HG03103 (cell line): Measurements from ENCODE around the gene EIF4G3.
"Not testable (repeated sequence)": the region's sequence is repeated elsewhere in the genome, so short reads cannot be mapped to it uniquely, and the experiment has no call there.

ENCODE experiments used
- ATAC-seq: cut with Tn5 transposase; IDR thresholded peaks from one replicate; pipeline ENCODE4 v1.9.1; 2021; ENCODE audit warnings: low read depth; ENCODE audit not compliant: unreplicated experiment

The EIF4G3 gene, protein sequence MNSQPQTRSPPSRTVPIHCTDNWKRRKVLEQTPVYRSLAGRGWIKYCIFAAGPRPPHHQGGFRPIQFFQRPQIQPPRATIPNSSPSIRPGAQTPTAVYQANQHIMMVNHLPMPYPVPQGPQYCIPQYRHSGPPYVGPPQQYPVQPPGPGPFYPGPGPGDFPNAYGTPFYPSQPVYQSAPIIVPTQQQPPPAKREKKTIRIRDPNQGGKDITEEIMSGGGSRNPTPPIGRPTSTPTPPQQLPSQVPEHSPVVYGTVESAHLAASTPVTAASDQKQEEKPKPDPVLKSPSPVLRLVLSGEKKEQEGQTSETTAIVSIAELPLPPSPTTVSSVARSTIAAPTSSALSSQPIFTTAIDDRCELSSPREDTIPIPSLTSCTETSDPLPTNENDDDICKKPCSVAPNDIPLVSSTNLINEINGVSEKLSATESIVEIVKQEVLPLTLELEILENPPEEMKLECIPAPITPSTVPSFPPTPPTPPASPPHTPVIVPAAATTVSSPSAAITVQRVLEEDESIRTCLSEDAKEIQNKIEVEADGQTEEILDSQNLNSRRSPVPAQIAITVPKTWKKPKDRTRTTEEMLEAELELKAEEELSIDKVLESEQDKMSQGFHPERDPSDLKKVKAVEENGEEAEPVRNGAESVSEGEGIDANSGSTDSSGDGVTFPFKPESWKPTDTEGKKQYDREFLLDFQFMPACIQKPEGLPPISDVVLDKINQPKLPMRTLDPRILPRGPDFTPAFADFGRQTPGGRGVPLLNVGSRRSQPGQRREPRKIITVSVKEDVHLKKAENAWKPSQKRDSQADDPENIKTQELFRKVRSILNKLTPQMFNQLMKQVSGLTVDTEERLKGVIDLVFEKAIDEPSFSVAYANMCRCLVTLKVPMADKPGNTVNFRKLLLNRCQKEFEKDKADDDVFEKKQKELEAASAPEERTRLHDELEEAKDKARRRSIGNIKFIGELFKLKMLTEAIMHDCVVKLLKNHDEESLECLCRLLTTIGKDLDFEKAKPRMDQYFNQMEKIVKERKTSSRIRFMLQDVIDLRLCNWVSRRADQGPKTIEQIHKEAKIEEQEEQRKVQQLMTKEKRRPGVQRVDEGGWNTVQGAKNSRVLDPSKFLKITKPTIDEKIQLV (N-terminal part only)

DNA sequence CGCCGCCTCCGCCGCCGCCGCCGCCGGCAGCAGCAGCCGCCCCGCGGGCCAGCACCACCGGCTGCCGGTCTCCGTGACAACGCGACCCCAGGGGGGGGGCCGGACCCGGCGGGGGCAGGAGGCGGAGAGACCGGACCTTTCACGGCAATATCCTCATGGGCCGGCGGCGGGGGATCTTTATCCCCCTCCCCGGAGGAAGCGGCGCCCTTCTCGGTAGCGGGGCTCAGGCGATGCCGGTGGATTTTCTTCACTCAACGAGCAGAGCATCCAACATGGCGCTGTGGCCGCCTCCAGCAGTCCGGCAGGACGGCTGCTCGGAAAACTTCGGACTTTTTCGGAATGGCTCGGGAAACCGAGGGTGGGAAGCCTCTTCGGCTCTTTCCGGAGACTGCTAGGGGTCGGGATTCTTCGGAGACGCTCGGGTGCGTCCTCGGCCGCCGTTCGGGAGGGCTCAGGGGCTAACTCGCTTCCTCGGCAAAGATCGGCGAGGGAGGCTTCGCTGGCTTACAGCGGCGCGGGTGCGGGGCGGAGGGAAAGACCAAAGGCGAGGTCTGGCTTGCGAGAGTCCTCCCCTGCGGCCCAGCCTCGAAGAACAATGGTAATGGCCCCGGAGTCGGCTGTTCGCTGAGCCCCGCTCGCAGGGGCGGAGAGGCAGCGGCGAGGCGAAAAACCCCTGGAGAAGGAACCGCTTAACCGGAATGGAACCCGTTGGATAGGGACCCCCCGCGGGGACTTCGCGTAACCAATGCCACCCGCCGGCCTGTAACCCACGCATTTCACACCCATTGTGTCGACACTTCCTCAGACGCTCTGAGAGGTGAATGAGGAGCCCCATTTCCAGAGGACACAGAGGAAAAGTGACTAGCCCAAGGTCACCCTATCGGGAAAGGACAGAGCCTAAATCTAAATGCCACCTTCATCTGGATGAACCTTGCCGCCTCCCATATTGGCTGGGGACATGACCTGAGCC is at the start of gene EIF4G3:
Gene EIF4G3 (minus strand): TSS at position 312 of the 970 bp plus-strand sequence. CDS start 174,155 bp downstream, outside the sequence.
- peak; percentile 90 for ATAC-seq

DNA sequence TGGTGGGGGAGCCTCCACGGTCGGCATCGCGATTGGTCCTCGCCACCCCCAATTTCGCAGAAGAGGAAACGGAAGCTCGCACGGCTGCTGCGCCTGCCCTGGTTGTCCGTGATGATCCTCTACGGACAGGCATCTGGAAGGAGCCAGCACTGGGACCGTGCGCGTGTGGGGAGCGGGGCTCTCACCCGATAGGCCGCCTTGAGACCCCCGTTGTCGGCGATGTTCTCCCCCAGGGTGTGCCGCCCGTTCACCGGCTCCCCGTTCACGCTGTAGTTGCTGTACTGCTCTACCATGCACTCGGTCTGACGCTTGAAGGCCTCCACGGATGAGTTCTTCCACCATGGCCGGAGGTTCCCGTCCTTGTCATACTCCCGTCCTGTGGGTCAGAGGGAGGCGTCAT is 48.4 kb upstream of the EIF4G3 start:
- no peak for ATAC-seq

DNA sequence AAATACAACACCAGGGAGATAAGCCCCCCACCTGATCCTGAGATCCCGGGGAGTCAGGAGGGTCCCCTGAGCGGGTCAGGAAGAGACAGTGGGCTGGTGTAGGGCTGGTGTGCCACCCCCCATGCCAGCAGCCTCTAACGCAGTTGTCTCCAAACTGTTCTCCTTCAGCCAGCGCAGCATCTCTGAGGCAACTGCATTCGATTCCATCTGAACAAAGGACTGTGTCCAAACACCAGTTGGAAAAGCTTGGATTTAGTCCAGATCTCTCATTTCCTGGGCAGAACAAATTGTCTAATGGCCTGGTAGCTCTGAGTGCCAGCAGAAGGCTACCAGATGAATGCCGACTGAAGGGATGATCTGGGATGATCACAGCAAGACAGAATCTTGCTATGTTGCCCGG is 44.1 kb upstream of the EIF4G3 start:
- no peak for ATAC-seq

DNA sequence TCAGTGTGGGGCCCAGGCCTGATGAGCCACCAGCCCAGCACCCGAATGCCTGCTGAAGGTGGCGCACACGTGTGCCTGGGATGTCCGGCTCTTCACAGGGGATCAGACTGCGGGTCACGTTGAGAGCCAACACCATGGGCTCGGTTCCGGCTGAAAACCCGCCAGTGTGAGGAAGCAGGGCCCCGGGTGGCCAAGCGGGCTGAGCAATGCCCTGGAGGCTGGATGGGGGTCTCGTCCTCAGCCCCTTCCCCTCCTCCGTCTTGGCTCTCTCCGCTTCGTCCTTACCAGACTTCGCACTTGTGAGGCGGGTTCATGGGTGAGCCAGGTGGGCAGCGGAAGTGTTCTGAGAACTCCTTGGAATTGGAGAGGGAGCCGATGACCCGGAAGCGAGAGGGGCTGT is 43.0 kb upstream of the EIF4G3 start:
- no peak for ATAC-seq

DNA sequence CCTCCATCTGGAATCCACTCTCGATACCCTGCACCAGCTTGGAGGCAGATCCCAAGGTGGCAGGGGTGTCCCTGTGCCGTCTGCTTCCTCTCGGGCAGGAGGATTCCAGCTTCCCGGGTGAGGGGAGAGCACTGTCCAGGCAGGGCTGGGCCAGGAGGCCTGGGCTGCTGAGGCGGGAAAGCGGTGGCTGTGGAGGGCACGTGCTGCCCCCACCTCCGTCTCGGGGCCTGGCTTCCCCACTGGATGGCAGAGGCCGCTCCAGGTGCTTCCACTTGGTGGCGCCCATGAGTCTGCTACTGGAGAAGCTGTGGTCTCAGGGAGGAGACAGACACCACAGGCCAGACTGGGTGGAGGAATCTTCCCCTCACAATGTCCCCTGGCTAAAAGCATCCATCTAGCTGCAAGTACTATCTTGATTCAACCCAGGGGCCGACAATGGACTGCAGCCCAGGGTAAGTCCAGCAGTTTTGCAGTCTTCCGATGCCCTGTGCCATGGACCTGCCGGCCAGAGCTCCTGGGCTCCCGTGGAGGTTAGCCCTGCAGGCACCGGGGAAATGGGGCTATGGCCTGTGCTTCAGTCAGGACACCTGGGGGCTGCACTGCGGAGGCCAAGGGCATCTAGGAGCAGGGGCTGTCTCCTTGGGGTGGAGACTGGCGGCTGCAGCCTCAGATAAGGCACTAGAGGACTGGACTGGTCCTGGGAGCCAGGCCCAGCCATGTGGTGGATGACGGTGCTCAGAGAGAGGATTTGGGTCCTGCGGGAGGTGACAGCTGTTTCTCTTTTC is 41.3 kb upstream of the EIF4G3 start:
- no peak for ATAC-seq

DNA sequence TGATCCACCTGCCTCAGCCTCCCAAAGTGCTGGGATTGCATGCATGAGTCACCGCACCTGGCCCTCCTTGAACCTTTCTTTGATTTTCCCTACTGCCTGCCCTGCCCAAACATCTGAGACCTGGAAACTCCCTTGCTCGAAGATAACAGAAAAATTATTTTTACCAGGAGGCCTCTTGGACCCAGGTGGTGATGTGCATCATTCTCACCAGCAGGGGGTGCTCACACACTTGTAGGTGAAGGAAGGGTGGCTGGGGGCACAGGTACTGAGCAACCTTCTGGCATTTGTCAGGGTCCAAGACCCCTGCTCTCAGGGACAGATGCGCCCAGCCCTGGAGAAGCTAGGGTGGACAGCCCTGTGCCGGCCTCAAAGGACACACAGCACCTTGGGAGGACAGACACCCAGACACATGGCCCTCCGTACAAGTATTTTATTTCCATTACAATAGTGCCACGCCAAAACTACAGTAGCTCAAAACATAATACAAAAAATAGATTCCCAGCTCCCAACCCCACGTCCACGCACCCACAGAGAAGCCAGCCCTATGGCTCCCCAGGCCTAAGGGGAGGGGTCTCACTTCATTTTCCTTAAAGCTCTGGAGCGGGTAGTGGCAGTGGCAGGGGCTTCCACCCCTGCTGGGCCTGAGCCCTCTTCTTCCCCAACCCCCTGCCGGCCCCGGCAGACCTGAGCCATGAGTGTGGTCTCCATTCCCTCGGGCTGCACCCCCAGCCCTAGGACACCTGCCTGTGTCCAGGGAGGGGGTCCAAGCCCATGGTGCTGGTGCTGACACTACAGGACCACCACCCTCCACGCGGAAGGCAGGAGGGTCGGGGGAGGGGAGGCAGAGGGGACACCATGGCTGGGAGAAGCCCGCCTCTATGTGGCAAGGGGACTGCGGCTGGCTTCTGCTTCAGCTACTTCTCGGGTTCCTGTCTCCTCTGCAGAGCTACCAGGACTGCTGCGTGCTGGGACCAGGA is 40.4 kb upstream of the EIF4G3 start:
- no peak for ATAC-seq

DNA sequence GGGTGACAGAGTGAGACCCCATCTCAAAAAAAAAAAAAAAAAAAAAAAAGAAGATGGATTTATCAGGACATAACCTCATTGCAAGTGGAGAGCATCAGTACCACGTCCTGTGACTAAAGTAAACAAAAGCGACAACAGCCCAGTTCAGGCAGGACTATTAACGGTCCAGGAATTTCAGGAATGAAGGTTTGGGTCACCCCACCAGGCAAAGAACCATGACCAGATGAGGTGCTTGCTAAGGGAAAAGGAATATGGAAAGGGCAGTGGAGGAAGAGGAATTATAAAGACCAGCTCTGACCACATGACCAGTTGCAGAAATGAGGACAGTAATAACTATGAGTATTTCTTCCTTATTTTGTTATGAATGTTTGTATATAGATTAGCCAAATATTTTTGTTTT is 35.4 kb upstream of the EIF4G3 start:
- no peak for ATAC-seq

DNA sequence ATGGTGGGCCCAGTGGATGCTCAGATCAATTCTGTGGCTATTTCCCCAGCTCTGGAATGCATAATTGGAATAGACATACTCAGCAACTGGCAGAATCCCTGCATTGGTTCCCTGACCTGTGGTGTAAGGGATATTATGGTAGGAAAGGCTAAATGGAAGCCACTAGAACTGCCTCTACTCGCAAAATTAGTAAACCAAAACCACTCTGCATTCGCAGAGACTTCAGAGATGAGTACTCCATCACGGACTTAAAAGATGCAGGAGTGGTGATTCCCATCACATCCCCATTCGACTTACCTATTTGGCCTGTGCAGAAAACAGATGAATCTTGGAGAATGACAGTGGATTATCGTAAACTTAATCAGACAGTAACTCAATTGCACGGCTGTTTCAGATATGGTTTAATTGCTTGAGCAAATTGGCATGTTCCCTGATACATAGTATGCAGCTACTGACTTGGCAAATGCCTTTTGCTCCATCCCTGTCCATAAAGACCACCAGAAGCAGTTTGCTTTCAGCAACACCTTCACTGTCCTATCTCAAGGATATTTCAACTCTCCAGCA is 31.5 kb upstream of the EIF4G3 start:
- not testable (repeated sequence) for ATAC-seq

DNA sequence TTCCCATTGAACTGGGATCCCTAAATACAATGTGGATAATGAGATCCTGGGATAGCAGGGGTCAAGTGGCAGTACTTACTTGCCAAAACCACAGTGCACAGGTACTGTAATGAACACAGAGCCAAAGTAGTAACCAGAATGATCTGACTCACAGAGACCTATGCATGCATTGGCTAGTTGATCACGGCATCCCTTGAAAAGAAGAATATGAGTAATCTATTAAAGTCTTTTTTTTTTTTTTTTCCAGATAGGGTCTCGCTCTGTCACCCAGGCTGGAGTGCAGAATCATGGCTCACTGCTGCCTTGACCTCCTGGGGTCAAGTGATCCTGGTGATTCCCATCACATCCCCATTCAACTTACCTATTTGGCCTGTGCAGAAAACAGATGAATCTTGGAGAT is 29.4 kb upstream of the EIF4G3 start:
- no peak for ATAC-seq

DNA sequence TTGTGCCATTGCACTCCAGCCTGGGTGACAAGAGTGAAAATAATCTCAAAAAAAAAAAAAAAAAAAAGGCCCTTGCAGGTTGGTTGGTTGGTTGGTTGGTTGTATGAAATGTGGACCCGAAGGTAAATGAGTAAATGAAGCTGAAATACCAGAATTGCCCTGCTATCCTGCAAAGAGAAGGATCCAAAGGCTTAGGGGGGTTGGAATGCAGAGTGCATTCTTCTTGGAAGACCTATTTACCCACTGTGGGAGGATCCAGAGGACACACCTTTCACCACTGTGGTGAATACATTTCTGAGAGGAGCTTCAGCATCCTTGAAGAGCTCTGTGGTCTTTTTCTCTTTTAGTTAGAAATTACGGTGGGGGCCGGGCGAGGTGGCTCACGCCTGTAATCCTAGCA is 28.7 kb upstream of the EIF4G3 start:
- ATAC-seq = no peak

DNA sequence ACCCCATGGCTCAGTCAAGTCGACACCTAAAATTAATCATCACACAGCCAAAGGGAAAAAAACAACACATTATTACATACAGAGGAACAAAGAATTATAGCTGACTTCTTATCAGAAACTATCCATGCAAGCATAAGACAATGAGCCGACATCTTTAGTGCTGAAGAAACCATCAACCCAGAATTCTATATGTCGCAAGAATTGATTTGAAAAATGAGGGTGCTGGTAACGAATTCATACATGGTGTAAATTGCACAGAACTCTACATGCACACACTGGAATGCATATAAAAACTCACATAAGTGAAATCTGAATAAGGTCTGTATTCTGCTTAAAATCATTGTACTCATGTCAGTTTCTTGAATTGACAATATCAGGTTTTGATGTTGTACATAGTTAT is 25.0 kb upstream of the EIF4G3 start:
- no peak for ATAC-seq

DNA sequence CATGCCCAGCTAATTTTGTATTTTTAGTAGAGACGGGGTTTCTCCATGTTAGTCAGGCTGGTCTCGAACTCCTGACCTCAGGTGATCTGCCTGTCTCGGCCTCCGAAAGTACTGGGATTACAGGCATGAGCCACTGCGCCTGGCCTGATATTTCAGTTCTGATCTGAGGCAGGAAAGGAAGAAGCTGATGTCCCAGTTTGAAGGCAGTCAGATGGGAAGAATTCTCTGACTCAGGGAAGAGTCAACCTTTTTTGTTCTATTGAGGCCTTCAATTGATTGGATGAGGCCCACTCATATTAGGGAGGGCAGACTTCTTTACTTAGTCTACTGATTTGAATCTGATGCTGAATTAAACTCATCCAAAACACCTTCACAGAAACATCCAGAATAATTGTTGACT is 24.5 kb upstream of the EIF4G3 start:
- not testable (repeated sequence) for ATAC-seq

DNA sequence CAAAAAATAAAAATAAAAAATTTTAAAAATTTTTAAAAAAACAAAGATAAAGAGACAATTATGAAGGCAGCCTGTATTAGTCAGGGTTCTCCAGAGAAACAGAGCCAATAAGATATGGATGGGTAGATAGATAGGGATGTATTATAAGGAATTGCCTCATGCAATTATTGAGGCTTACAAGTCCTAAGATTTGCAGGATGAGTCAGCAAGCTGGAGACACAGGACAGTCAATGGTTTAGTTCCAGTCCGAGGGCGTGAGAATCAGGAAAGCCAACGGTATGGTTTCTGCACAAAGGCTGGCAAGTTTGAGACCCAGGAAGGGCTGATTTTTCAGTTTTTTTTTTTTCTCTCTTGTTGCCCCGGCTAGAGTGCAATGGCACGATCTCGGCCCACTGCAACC is 24.1 kb upstream of the EIF4G3 start:
- ATAC-seq = no peak

DNA sequence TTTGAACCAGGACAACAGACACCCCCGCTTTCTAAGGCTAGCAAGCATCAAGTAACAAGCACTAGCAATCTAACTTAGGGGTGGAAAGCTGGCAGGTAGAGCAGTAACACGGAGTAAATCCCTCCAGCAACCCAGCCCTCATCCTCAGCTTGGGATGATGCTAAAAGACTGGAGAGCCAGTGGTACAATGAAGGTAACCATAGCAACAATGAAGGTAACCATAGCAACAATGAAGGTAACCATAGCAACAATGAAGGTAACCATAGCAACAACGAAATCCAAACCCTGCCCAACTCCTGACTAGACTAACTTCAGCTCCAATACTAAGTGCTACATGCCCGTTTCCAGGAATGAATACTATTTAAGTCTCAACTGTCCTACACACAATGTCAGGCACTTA is 22.2 kb upstream of the EIF4G3 start:
- ATAC-seq = no peak

DNA sequence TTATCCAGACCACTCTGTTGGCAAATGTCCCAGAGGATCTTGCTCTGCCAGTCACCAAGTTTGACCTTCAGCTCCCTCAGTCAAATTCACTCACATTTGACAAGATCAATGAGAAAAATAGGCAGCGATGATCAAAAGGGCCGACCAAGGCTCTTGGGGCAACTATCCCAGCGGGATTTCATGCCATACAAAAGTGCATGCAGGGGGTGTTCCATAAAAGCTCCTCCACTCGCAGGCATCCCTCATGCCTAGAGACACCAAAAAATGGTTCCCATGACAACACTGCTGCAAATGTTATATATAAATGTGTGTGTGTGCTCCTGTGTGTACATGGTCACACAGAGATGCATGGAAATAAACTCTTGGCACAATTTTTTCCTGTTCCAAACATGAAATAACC is 16.2 kb upstream of the EIF4G3 start:
- no peak for ATAC-seq

DNA sequence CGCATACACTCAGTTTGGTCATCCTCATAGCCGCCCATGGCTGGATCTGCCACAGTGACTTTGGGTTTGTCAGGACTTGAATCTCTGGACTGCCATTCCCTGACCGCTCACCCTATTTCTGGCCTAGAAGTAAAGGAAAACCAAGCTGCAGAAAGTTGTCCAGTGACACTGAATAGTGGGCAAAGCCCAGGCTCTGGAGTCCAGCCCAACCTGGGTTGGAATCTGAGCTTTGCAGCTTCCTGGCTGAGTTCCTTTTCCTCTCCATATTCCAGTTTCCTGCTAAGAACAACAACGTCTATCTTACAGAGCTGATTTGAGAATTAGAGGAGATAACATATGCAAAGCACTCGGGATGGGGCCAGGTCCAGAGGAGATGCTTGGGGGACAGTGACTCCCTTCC is 15.6 kb upstream of the EIF4G3 start:
- no peak for ATAC-seq

DNA sequence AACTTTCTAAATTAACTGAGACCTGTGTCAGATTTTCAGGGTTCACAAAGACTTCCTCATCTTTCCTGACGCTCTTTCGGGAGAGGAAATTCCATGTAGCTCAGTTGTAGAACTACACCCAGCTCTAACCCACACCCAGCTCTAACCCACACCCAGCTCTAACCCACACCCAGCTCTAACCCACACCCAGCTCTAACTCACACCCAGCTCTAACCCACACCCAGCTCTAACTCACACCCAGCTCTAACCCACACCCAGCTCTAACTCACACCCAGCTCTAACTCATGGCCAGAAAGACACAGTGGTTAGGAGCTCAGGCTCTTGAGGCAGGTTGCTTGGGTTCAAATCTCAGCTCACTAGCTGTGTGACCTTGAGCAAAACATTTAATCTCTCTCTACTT is 14.1 kb upstream of the EIF4G3 start:
- ATAC-seq = not testable (repeated sequence)
